OCI-LY7 (cell line): Measurements from ENCODE around the gene FBF1.

Experiments used
- EZH2phosphoT487 ChIP-seq: fragments of 200-600 bp; sonication (generic); IDR thresholded peaks from 2 replicates; pipeline ENCODE4 v1.6.1; 2018; ENCODE audit warnings: low read depth, borderline replicate concordance, mild to moderate bottlenecking, mixed run types, antibody characterized with exemption, low read length, moderate library complexity, mixed read lengths
- TF ChIP-seq, protein P1 (sequence below): fragments of 200-600 bp; sonication (generic); conservative IDR thresholded peaks from 2 replicates; pipeline ENCODE4 v1.5.1; 2014; ENCODE audit warnings: mild to moderate bottlenecking, antibody characterized with exemption, low read length, moderate library complexity, mixed read lengths

GRCh38 chr17:75876938-75877751 is 63.7 kb downstream of the FBF1 start:
- TF ChIP-seq, protein P1, sequence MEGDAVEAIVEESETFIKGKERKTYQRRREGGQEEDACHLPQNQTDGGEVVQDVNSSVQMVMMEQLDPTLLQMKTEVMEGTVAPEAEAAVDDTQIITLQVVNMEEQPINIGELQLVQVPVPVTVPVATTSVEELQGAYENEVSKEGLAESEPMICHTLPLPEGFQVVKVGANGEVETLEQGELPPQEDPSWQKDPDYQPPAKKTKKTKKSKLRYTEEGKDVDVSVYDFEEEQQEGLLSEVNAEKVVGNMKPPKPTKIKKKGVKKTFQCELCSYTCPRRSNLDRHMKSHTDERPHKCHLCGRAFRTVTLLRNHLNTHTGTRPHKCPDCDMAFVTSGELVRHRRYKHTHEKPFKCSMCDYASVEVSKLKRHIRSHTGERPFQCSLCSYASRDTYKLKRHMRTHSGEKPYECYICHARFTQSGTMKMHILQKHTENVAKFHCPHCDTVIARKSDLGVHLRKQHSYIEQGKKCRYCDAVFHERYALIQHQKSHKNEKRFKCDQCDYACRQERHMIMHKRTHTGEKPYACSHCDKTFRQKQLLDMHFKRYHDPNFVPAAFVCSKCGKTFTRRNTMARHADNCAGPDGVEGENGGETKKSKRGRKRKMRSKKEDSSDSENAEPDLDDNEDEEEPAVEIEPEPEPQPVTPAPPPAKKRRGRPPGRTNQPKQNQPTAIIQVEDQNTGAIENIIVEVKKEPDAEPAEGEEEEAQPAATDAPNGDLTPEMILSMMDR: no peak
- no peak for TF ChIP-seq EZH2phosphoT487
